B cell (primary cell): ENCODE results near the gene SMIM36. TPM values are rescaled to one million over a fixed set of nuclear protein-coding genes. Genes with fewer than 3 reads are reported as not detected.

ENCODE experiments used
- ATAC-seq: fragments of 200-7000 bp; cut with Tn5 transposase; one replicate; pipeline ENCODE4 v1.10.0; 2021; ENCODE audit warnings: low read depth, mild to moderate bottlenecking, moderate number of reproducible peaks, moderate library complexity
- CTCF ChIA-PET: fragments of 350-600 bp; sonication (Branson Sonifier 250); formaldehyde crosslinking; loops from one replicate; lab custom pipeline; 2021; ENCODE audit warnings: antibody characterized with exemption, inconsistent platforms; lab: Charles Lee
- POLR2A ChIA-PET: fragments of 350-600 bp; sonication (Branson Sonifier 250); formaldehyde crosslinking; loops from one replicate; lab custom pipeline; 2021; ENCODE audit warnings: antibody characterized with exemption; lab: Charles Lee
- DNase-seq: peaks from one replicate; pipeline ENCODE4 v3.0.0; 2013
- H2AFZ ChIP-seq: 2 replicates; pipeline ENCODE4 v1.6.1; 2012; ENCODE audit warnings: mild to moderate bottlenecking, low read depth, low read length; ENCODE audit not compliant: insufficient read depth, poor library complexity, severe bottlenecking
- H3K27ac ChIP-seq, 2 donors: 1 replicate in 1 of 2; 2 replicates in 1 of 2; pipeline ENCODE4 v1.5.1; 2012 to 2013; ENCODE audit warnings: low read length in 2 of 2, mild to moderate bottlenecking in 2 of 2, moderate library complexity in 1 of 2
- H3K27me3 ChIP-seq, 4 experiments: fragments of 200-600 bp in 1 of 4; sonication (generic) in 1 of 4; replicated peaks in 1 of 4; 1 replicate in 2 of 4; 2 replicates in 2 of 4; pipeline versions ENCODE4 v1.6.1 to v1.7.0; 2013 to 2016; ENCODE audit warnings: low read length in 3 of 4, mild to moderate bottlenecking in 2 of 4, mixed read lengths in 1 of 4, moderate library complexity in 1 of 4; ENCODE audit not compliant: insufficient read depth in 4 of 4, control insufficient read depth in 3 of 4; ENCODE audit errors: control extremely low read depth in 1 of 4
- H3K36me3 ChIP-seq, 2 experiments: replicated peaks in 1 of 2; 1 replicate in 1 of 2; 2 replicates in 1 of 2; pipeline versions ENCODE4 v1.6.1 to v1.7.1; 2013; ENCODE audit warnings: low read length in 1 of 2; ENCODE audit not compliant: insufficient read depth in 2 of 2, control insufficient read depth in 1 of 2; ENCODE audit errors: control extremely low read depth in 1 of 2, extremely low read depth in 1 of 2
- H3K4me1 ChIP-seq, 2 donors: fragments of 200-600 bp in 1 of 2; sonication (generic) in 1 of 2; 1 replicate in 1 of 2; 2 replicates in 1 of 2; pipeline versions ENCODE4 v1.5.1 to v1.6.1; 2013 to 2017; ENCODE audit warnings: low read length in 2 of 2; ENCODE audit not compliant: control insufficient read depth in 2 of 2, insufficient read depth in 2 of 2
- H3K4me2 ChIP-seq: replicated peaks from 2 replicates; pipeline ENCODE3; 2012; ENCODE audit warnings: mild to moderate bottlenecking, low read depth, low read length; ENCODE audit not compliant: poor library complexity, severe bottlenecking
- H3K4me3 ChIP-seq, 5 experiments: fragments of 200-600 bp in 1 of 5; sonication (generic) in 1 of 5; 1 replicate in 3 of 5; 2 replicates in 2 of 5; pipeline versions ENCODE4 v1.5.1 to v1.7.0; 2011 to 2016; ENCODE audit warnings: low read length in 4 of 5, mild to moderate bottlenecking in 4 of 5, low read depth in 2 of 5, control low read depth in 1 of 5, moderate library complexity in 1 of 5; ENCODE audit not compliant: insufficient read depth in 1 of 5; ENCODE audit errors: control extremely low read depth in 1 of 5, extremely low read depth in 1 of 5
- H3K79me2 ChIP-seq: fragments of 200-600 bp; sonication (generic); one replicate; pipeline ENCODE4 v1.6.0; 2016; ENCODE audit warnings: low read length; ENCODE audit not compliant: control insufficient read depth, insufficient read depth
- H3K9ac ChIP-seq: fragments of 200-600 bp; sonication (generic); 2 replicates; pipeline ENCODE4 v1.6.1; 2017; ENCODE audit warnings: mild to moderate bottlenecking, low read length, moderate library complexity
- H3K9me3 ChIP-seq, 3 donors: one replicate each; pipeline versions ENCODE4 v1.6.1 to v1.7.1; 2013; ENCODE audit warnings: low read length in 2 of 3; ENCODE audit not compliant: control insufficient read depth in 2 of 3, insufficient read depth in 1 of 3; ENCODE audit errors: control extremely low read depth in 1 of 3
- H4K20me1 ChIP-seq: 2 replicates; pipeline ENCODE4 v1.6.0; 2012; ENCODE audit warnings: mild to moderate bottlenecking, low read length; ENCODE audit not compliant: insufficient read depth, control insufficient read depth, poor library complexity, severe bottlenecking
- H3K27ac Mint-ChIP-seq: one replicate; pipeline ENCODE4 v1.8.0; 2021; ENCODE audit warnings: mixed read lengths
- H3K27me3 Mint-ChIP-seq: one replicate; pipeline ENCODE4 v1.8.0; 2021; ENCODE audit warnings: mixed read lengths
- H3K4me1 Mint-ChIP-seq: one replicate; pipeline ENCODE4 v1.8.0; 2021; ENCODE audit warnings: mixed read lengths
- H3K4me3 Mint-ChIP-seq: one replicate; pipeline ENCODE4 v1.8.0; 2021; ENCODE audit warnings: mixed read lengths
- H3K9me3 Mint-ChIP-seq: one replicate; pipeline ENCODE4 v1.8.0; 2022; ENCODE audit warnings: mixed read lengths; ENCODE audit not compliant: insufficient read depth
- CTCF ChIP-seq: fragments of 200-600 bp; IDR thresholded peaks from one replicate; pipeline ENCODE4 v1.8.0; 2022; ENCODE audit warnings: antibody characterized with exemption, mild to moderate bottlenecking
- EZH2 ChIP-seq: IDR thresholded peaks from 2 replicates; pipeline ENCODE4 v1.6.1; 2012; ENCODE audit warnings: borderline replicate concordance, low read depth, mild to moderate bottlenecking, moderate library complexity, low read length; ENCODE audit not compliant: insufficient read depth, poor library complexity, severe bottlenecking
- WGBS: methylation state at CpG from one replicate; pipeline ENCODE4 v1.1.5; 2013; ENCODE audit warnings: missing lambda C conversion rate; ENCODE audit not compliant: insufficient coverage; 5-methylcytosine and 5-hydroxymethylcytosine counted together
- intact Hi-C: fragments of 100-400 bp; cut with micrococcal nuclease; formaldehyde crosslinking; loops from one replicate; pipeline ENCODE4 v1.10.0; 2022
- polyA plus RNA-seq: library from polyadenylated mRNA; depleted of rRNA; stranded (reverse); fragments of >200 nt; gene quantifications from 2 replicates; pipeline ENCODE4 v1.2.3, GENCODE V29; 2012
- total RNA-seq, 2 donors: library from RNA; stranded (reverse); fragments of 120-200 nt in 1 of 2; gene quantifications; 1 replicate in 1 of 2; 2 replicates in 1 of 2; pipeline versions ENCODE4 v1.2.3 to v1.2.4, GENCODE V29; 2013 to 2022

SMIM36 gene
- total and polyA plus RNA-seq, 2 donors (not counting 1 experiment from before 2014, with no cell fraction given), result not detected

GRCh38 chr17:55549140-55549539 lies 37.9 kb upstream of the SMIM36 start:
- H3K27ac ChIP-seq, result no peak overlapping the region
- CTCF ChIA-PET, result interaction anchor here (1.0 to 2.4 kb wide), 3 partner anchors 52 to 92 kb away, joined by 3 to 14 read pairs (median 3); no protein-coding TSS in a partner anchor
- 67% methylated on average over 2 of the region's 2 CpGs for WGBS
- H3K4me1 ChIP-seq, result no peaks in the 10 kb centered on the region
- H3K9me3 ChIP-seq, result peaks cover 0 to 4% (median 0%) of the 10 kb centered on the region in 3 donors
- H4K20me1 ChIP-seq, result no peaks in the 10 kb centered on the region
- Mint-ChIP-seq H3K4me1 (no peaks in the 10 kb centered on the region), H3K27me3 (peaks cover 12% of the 10 kb centered on the region), H3K9me3 (no peaks in the 10 kb centered on the region), H3K4me3 (no peak overlapping the region), H3K27ac (no peak overlapping the region)
- H3K79me2 ChIP-seq, result no peaks in the 10 kb centered on the region
- H3K4me3 ChIP-seq, result no peak overlapping the region
- H3K36me3 ChIP-seq, result no peaks in the 10 kb centered on the region
- POLR2A ChIA-PET, result no interaction called here
- no peaks in the 10 kb centered on the region for H3K27me3 ChIP-seq
- ATAC-seq (no peak), DNase-seq (peak; percentile 23)
- no peak for TF ChIP-seq EZH2
- peak; percentile 21 for TF ChIP-seq CTCF
- intact Hi-C loops, result loop anchor here (1.0 to 5.0 kb wide), 2 partner anchors 52 to 168 kb away; no protein-coding TSS in a partner anchor
- H3K9ac ChIP-seq, result no peak overlapping the region
- H3K4me2 ChIP-seq, result no peak overlapping the region
- H2AFZ ChIP-seq, result no peak overlapping the region

GRCh38 chr17:55546991-55547664 lies 35.9 kb upstream of the SMIM36 start:
- peaks cover 21% of the 10 kb centered on the region for H3K27me3 Mint-ChIP-seq
- H2AFZ ChIP-seq, result no peak overlapping the region
- H3K9me3 Mint-ChIP-seq, result peaks cover 5% of the 10 kb centered on the region
- no CpG with 5 or more reads among the region's 1 CpG for WGBS
- H3K9me3 ChIP-seq, result peaks cover 0 to 6% (median 0%) of the 10 kb centered on the region in 3 donors
- DNase-seq, result no peak
- no peaks in the 10 kb centered on the region for H3K36me3 ChIP-seq
- no peaks in the 10 kb centered on the region for H3K4me1 ChIP-seq
- no peaks in the 10 kb centered on the region for H3K4me1 Mint-ChIP-seq
- no peaks in the 10 kb centered on the region for H4K20me1 ChIP-seq
- H3K4me2 ChIP-seq, result no peak overlapping the region
- H3K9ac ChIP-seq, result no peak overlapping the region
- ChIA-PET POLR2A (no interaction called here), CTCF (interaction anchor here (2.4 kb wide), 1 partner anchor 54 kb away, joined by 14 read pairs; no protein-coding TSS in a partner anchor)
- TF ChIP-seq EZH2, result no peak
- TF ChIP-seq CTCF, result no peak
- H3K4me3 Mint-ChIP-seq, result no peak overlapping the region
- no peaks in the 10 kb centered on the region for H3K79me2 ChIP-seq
- no peaks in the 10 kb centered on the region for H3K27me3 ChIP-seq
- H3K27ac Mint-ChIP-seq, result no peak overlapping the region
- H3K4me3 ChIP-seq, result no peak overlapping the region
- intact Hi-C loops, result loop anchor here (5.0 kb wide), 1 partner anchor 170 kb away; no protein-coding TSS in a partner anchor
- no peak overlapping the region for H3K27ac ChIP-seq
- no peak for ATAC-seq
